K562 (cell line): Measurements from ENCODE around the gene RGS6. TPM values are rescaled to one million over a fixed set of nuclear protein-coding genes. Genes with fewer than 3 reads are reported as not detected.

ENCODE experiments used
- ATAC-seq: fragments of 200-7000 bp; cut with Tn5 transposase; 3 replicates; pipeline ENCODE4 v1.9.1; 2020; ENCODE audit warnings: moderate library complexity
- BruUV-seq: library from RNA; stranded (reverse); fragments of 400-500 nt; replicated peaks from 2 replicates; lab custom pipeline; 2021; lab: Mats Ljungman, UMichigan
- CTCF ChIA-PET: fragments of 300-600 bp; formaldehyde crosslinking; extraction: SDS; loops from one replicate; lab custom pipeline; 2021; ENCODE audit warnings: low intra/inter-chr PET ratio; lab: Yijun Ruan, JAX
- POLR2A ChIA-PET: fragments of 300-600, 350-650 bp; sonication (Branson Sonifier 250); formaldehyde crosslinking; extraction: SDS; loops from one replicate; lab custom pipeline; 2021; ENCODE audit warnings: antibody characterized with exemption, inconsistent platforms; lab: Yijun Ruan, JAX
- DNase-seq, 4 experiments: peaks; one replicate each; pipeline versions ENCODE4 v3.0.0 to v3.0.0-alpha.2; 2011 to 2018; ENCODE audit warnings: low spot score in 3 of 4, mixed read lengths in 3 of 4; ENCODE audit errors: extremely low read depth in 1 of 4
- FAIRE-seq: peaks from 2 replicates; lab custom pipeline; 2011; peaks lifted over from hg19 to GRCh38; lab: Jason Lieb, UNC
- H2AFZ ChIP-seq: 2 replicates; pipeline ENCODE4 v1.6.0; 2011; ENCODE audit warnings: low read depth, low read length, control low read depth, inconsistent platforms
- H3K27ac ChIP-seq: fragments of 200-600 bp; 3 replicates; pipeline ENCODE4 v1.8.0; 2011; ENCODE audit warnings: low read depth, mild to moderate bottlenecking, control low read depth, inconsistent platforms, low read length, moderate library complexity, mixed read lengths; ENCODE audit errors: extremely low read depth
- H3K27me3 ChIP-seq, 2 experiments: fragments of 300-600 bp in 1 of 2; 2 replicates in 1 of 2; 3 replicates in 1 of 2; pipeline versions ENCODE4 v1.6.0 to v1.8.0; 2011; ENCODE audit warnings: inconsistent platforms in 2 of 2, low read length in 2 of 2, mild to moderate bottlenecking in 1 of 2, mixed read lengths in 1 of 2, moderate library complexity in 1 of 2; ENCODE audit not compliant: control insufficient read depth in 2 of 2, insufficient read depth in 2 of 2
- H3K36me3 ChIP-seq: fragments of 300-600 bp; 3 replicates; pipeline ENCODE4 v1.8.0; 2011; ENCODE audit warnings: mild to moderate bottlenecking, low read length, inconsistent platforms; ENCODE audit not compliant: control insufficient read depth, insufficient read depth
- H3K4me1 ChIP-seq, 2 experiments: fragments of 200-600 bp in 1 of 2; replicated peaks in 1 of 2; 2 replicates in 1 of 2; 3 replicates in 1 of 2; pipeline versions ENCODE4 v1.5.1 to v1.8.0; 2011; ENCODE audit warnings: inconsistent platforms in 2 of 2, low read length in 2 of 2, mild to moderate bottlenecking in 1 of 2, mixed read lengths in 1 of 2, moderate library complexity in 1 of 2; ENCODE audit not compliant: control insufficient read depth in 2 of 2, insufficient read depth in 2 of 2
- H3K4me2 ChIP-seq: 2 replicates; pipeline ENCODE4 v1.6.1; 2011; ENCODE audit warnings: low read length, control low read depth, inconsistent platforms, mixed read lengths; ENCODE audit not compliant: insufficient read depth
- H3K4me3 ChIP-seq: fragments of 200-600 bp; sonication (generic), shearing (Covaris generic); 2 replicates; pipeline ENCODE4 v1.5.1; 2016; ENCODE audit warnings: control low read depth, inconsistent platforms
- H3K79me2 ChIP-seq: fragments of 200-600 bp; 3 replicates; pipeline ENCODE4 v1.8.0; 2011; ENCODE audit warnings: low read length, inconsistent platforms; ENCODE audit not compliant: control insufficient read depth, insufficient read depth
- H3K9ac ChIP-seq, 2 experiments: 2 replicates each; pipeline versions ENCODE4 v1.6.0 to v1.6.1; 2011; ENCODE audit warnings: low read depth in 2 of 2, low read length in 2 of 2, control low read depth in 1 of 2, inconsistent platforms in 1 of 2, mild to moderate bottlenecking in 1 of 2, mixed read lengths in 1 of 2; ENCODE audit not compliant: insufficient read depth in 1 of 2
- H3K9me1 ChIP-seq: one replicate; pipeline ENCODE4 v1.6.0; 2011; ENCODE audit warnings: inconsistent platforms, mild to moderate bottlenecking, low read length, moderate library complexity; ENCODE audit not compliant: control insufficient read depth, insufficient read depth
- H3K9me3 ChIP-seq: replicated peaks from 2 replicates; pipeline ENCODE4 v1.5.1; 2011; ENCODE audit warnings: low read depth, low read length, inconsistent platforms; ENCODE audit not compliant: control insufficient read depth, insufficient read depth
- H4K20me1 ChIP-seq: replicated peaks from 2 replicates; pipeline ENCODE4 v1.6.1; 2011; ENCODE audit warnings: low read length, inconsistent platforms, mixed read lengths; ENCODE audit not compliant: control insufficient read depth, insufficient read depth
- ARID3A ChIP-seq: IDR thresholded peaks from 2 replicates; pipeline ENCODE4 v1.6.1; 2012; ENCODE audit warnings: low read depth, low read length, improper control_type of control experiment, borderline replicate concordance
- C11orf30 ChIP-seq: fragments of 450-650 bp; IDR thresholded peaks from 2 replicates; pipeline ENCODE4 v1.6.1; 2016; ENCODE audit warnings: low read depth, mild to moderate bottlenecking
- MAFF ChIP-seq: IDR thresholded peaks from 2 replicates; pipeline ENCODE4 v1.6.1; 2012; ENCODE audit warnings: low read length, improper control_type of control experiment
- MAFG ChIP-seq: fragments of 450-650 bp; conservative IDR thresholded peaks from 2 replicates; pipeline ENCODE4 v1.6.1; 2016; ENCODE audit warnings: missing genetic modification characterization, missing compliant biosample characterization
- MAFK ChIP-seq: IDR thresholded peaks from 2 replicates; pipeline ENCODE4 v1.6.1; 2011; ENCODE audit warnings: low read length, improper control_type of control experiment
- ZC3H4 ChIP-seq: sonication (generic); formaldehyde crosslinking; IDR thresholded peaks from 2 replicates; pipeline ENCODE4 v1.9.0; 2021; ENCODE audit warnings: missing genetic modification reagents, borderline replicate concordance
- ZNF316 ChIP-seq: fragments of 450-650 bp; IDR thresholded peaks from 2 replicates; pipeline ENCODE4 v1.6.1; 2016
- ZNF764 ChIP-seq: fragments of 250-450 bp; sonication (Bioruptor Pico); IDR thresholded peaks from 2 replicates; pipeline ENCODE4 v1.4.0; 2020; ENCODE audit warnings: low read depth, mild to moderate bottlenecking, moderate library complexity
- WGBS: fragments of 100-300 bp; shearing (Covaris generic); methylation state at CpG from one replicate; pipeline ENCODE4 v1.1.6; 2016; ENCODE audit warnings: low coverage, mixed read lengths; ENCODE audit not compliant: insufficient coverage; ENCODE audit errors: missing lambda C conversion rate; 5-methylcytosine and 5-hydroxymethylcytosine counted together
- in situ Hi-C: fragments of 300-500 bp; cut with MboI; formaldehyde crosslinking; loops from 4 replicates; pipeline ENCODE4 v1.15.0; 2018; ENCODE audit warnings: inconsistent platforms, mixed read lengths
- intact Hi-C: fragments of 100-400 bp; cut with micrococcal nuclease; formaldehyde crosslinking; loops from 2 replicates; pipeline ENCODE4 v1.14.2; 2022
- polyA plus RNA-seq, 8 experiments: library from polyadenylated mRNA; depleted of rRNA in 4 of 8; stranded (reverse) in 5 of 8; unstranded in 3 of 8; fragments of >200 nt; fragmentation: Nextera tagmentation in 2 of 8; fragmentation: Illumina TruSeq in 1 of 8; extraction: Ambion mirVana in 2 of 8; extraction: Trizol in 1 of 8; gene quantifications; 2 replicates each; pipeline versions ENCODE4 v1.2.1 to v1.2.3, GENCODE V29; 2011 to 2014; ENCODE audit warnings: inconsistent platforms in 1 of 8, missing spikeins in 1 of 8
- total RNA-seq, 7 experiments: library from RNA; depleted of rRNA in 6 of 7; stranded (reverse); fragments of >200 nt in 6 of 7; fragmentation: Illumina TruSeq in 2 of 7; extraction: Trizol in 2 of 7; gene quantifications; 2 replicates each; pipeline versions ENCODE4 v1.2.1 to v1.2.3, GENCODE V29; 2011 to 2021; ENCODE audit warnings: low replicate concordance in 1 of 7
- TF ChIP-seq, protein P1 (sequence below): fragments of 200-800 bp; sonication (Bioruptor generic); IDR thresholded peaks from 2 replicates; pipeline ENCODE4 v1.6.1; 2017; ENCODE audit warnings: missing genetic modification characterization, missing compliant biosample characterization

Gene RGS6
- total and polyA plus RNA-seq, 9 of the 15 experiments (the other 6 are each of a cell fraction or from before 2014, with no cell fraction given): not detected

DNA sequence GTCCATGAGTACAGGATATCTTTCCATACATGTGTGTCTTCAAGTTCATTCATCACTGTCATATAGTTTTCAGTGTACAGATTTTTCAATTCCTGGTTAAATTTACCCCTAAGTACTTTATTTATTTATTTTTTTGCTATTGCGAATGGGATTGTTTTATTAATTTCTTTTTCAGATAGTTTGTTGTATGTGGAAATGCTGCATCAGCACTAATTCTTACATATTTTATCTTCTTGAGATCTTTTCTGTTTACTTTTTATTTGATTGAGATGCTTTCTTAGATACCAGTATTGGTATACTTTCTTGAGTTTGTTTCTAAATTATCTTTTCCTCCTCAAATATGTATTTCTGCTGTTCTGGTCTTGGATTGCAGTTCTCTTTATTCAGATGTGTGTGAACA, 148.9 kb downstream of the RGS6 start:
- Histone ChIP-seq H3K4me2 (no peak overlapping the region), H3K9me3 (no peaks in the 10 kb centered on the region), H3K4me1 (no peaks in the 10 kb centered on the region), H3K4me3 (no peak overlapping the region), H4K20me1 (no peaks in the 10 kb centered on the region)
- in situ Hi-C loops: no loop called here
- no peak for TF ChIP-seq ARID3A
- TF ChIP-seq ZNF316: peak; percentile 84
- TF ChIP-seq C11orf30: peak; percentile 62
- TF ChIP-seq ZNF764 (CRISPR knock-in tag): no peak
- TF ChIP-seq ZC3H4 (CRISPR knock-in tag): no peak
- TF ChIP-seq MAFF: peak; percentile 54; the same call in 1 of the 2 replicates
- TF ChIP-seq MAFG (tag): peak; percentile 60
- TF ChIP-seq, protein P1, sequence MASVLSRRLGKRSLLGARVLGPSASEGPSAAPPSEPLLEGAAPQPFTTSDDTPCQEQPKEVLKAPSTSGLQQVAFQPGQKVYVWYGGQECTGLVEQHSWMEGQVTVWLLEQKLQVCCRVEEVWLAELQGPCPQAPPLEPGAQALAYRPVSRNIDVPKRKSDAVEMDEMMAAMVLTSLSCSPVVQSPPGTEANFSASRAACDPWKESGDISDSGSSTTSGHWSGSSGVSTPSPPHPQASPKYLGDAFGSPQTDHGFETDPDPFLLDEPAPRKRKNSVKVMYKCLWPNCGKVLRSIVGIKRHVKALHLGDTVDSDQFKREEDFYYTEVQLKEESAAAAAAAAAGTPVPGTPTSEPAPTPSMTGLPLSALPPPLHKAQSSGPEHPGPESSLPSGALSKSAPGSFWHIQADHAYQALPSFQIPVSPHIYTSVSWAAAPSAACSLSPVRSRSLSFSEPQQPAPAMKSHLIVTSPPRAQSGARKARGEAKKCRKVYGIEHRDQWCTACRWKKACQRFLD: no peak
- TF ChIP-seq MAFK: peak; percentile 76
- TF ChIP-seq, all 486 proteins: peak for 5
- no peaks in the 10 kb centered on the region for H3K36me3 ChIP-seq
- no peak for DNase-seq
- 0% methylated on average over 1 of the region's 1 CpG for WGBS
- CTCF ChIA-PET: no interaction called here
- H3K27me3 ChIP-seq: no peaks in the 10 kb centered on the region
- no TSS peak for BruUV-seq
- H3K79me2 ChIP-seq: no peaks in the 10 kb centered on the region
- H3K9me1 ChIP-seq: no peaks in the 10 kb centered on the region
- intact Hi-C loops: no loop called here
- no peak overlapping the region for H3K9ac ChIP-seq
- no peak for FAIRE-seq
- ATAC-seq: no peak
- no peak overlapping the region for H3K27ac ChIP-seq
- no peak overlapping the region for H2AFZ ChIP-seq
- POLR2A ChIA-PET: no interaction called here
